Liver (tissue), 3 donors: Measurements from ENCODE around the gene TRPT1.

Experiments used
- ATF3 ChIP-seq: IDR thresholded peaks from 2 replicates; pipeline ENCODE4 v1.6.1; 2016; ENCODE audit warnings: antibody characterized with exemption
- CTCF ChIP-seq: fragments of 150-350 bp; IDR thresholded peaks from 2 replicates; pipeline ENCODE4 v1.5.1; 2017; ENCODE audit warnings: improper control_type of control experiment, low read depth, low read length; ENCODE audit not compliant: missing input control
- donor health status: healthy.
- donor health status: healthy.

GRCh38 chr11:64246871-64247728, 21.1 kb upstream of the TRPT1 start, which contains the start of gene PPP1R14B:
- TF ChIP-seq ATF3: no peak
- TF ChIP-seq CTCF: peak; percentile 9
